Activated T-cell treated with anti-CD3 and anti-CD28 coated beads, Interleukin-2, amount 50 U/mL, for 24 hours (primary cell): ENCODE measurements around the gene SLC2A13.
A peak's percentile ranks its signal among the peaks of the same experiment; 100 is the strongest.
"Not testable (repeated sequence)": the region's sequence is repeated elsewhere in the genome, so short reads cannot be mapped to it uniquely, and the experiment has no call there.

Experiments
- DNase-seq: peaks from one replicate; pipeline ENCODE4 v3.0.0-alpha.2; 2020
- H3K27ac Mint-ChIP-seq: 2 replicates; pipeline ENCODE4 v1.8.0; 2020; ENCODE audit warnings: mild to moderate bottlenecking, mixed read lengths
- H3K27me3 Mint-ChIP-seq: 2 replicates; pipeline ENCODE4 v1.8.0; 2020; ENCODE audit warnings: mixed read lengths
- H3K36me3 Mint-ChIP-seq: 2 replicates; pipeline ENCODE4 v1.8.0; 2020; ENCODE audit warnings: low read depth, mixed read lengths
- H3K4me1 Mint-ChIP-seq: 2 replicates; pipeline ENCODE4 v1.8.0; 2020; ENCODE audit warnings: low read depth, mixed read lengths
- H3K4me3 Mint-ChIP-seq: 2 replicates; pipeline ENCODE4 v1.8.0; 2020; ENCODE audit warnings: mild to moderate bottlenecking, moderate library complexity, mixed read lengths
- H3K9me3 Mint-ChIP-seq: 2 replicates; pipeline ENCODE4 v1.8.0; 2020; ENCODE audit warnings: mixed read lengths

Gene SLC2A13

GRCh38 chr12:40034712-40035111 lies 71.2 kb downstream of the SLC2A13 start:
- no peaks in the 10 kb centered on the region for H3K27me3 Mint-ChIP-seq
- H3K36me3 Mint-ChIP-seq: no peaks in the 10 kb centered on the region
- peaks cover 3% of the 10 kb centered on the region for H3K4me1 Mint-ChIP-seq
- DNase-seq: no peak
- H3K9me3 Mint-ChIP-seq: no peaks in the 10 kb centered on the region
- no peak overlapping the region for H3K27ac Mint-ChIP-seq
- no peak overlapping the region for H3K4me3 Mint-ChIP-seq

- H3K27me3 Mint-ChIP-seq: no peaks in the 10 kb centered on the region
- H3K36me3 Mint-ChIP-seq: no peaks in the 10 kb centered on the region
- no peak for DNase-seq
- H3K4me3 Mint-ChIP-seq: no peak overlapping the region
- H3K4me1 Mint-ChIP-seq: no peaks in the 10 kb centered on the region
- H3K27ac Mint-ChIP-seq: no peak overlapping the region
- no peaks in the 10 kb centered on the region for H3K9me3 Mint-ChIP-seq
These were observed 71.7 kb downstream of the SLC2A13 start for GRCh38 chr12:40034156-40034555.

GRCh38 chr12:40033242-40033630 lies 72.6 kb downstream of the SLC2A13 start:
- Mint-ChIP-seq H3K4me3 (no peak overlapping the region), H3K4me1 (no peaks in the 10 kb centered on the region), H3K9me3 (no peaks in the 10 kb centered on the region), H3K27ac (no peak overlapping the region), H3K27me3 (no peaks in the 10 kb centered on the region), H3K36me3 (no peaks in the 10 kb centered on the region)
- no peak for DNase-seq

- Mint-ChIP-seq H3K27me3 (no peaks in the 10 kb centered on the region), H3K9me3 (no peaks in the 10 kb centered on the region), H3K4me1 (no peaks in the 10 kb centered on the region), H3K4me3 (no peak overlapping the region), H3K36me3 (no peaks in the 10 kb centered on the region), H3K27ac (no peak overlapping the region)
- no peak for DNase-seq
These were observed 73.2 kb downstream of the SLC2A13 start for GRCh38 chr12:40032433-40033241.

- H3K27me3 Mint-ChIP-seq: no peaks in the 10 kb centered on the region
- no peak overlapping the region for H3K4me3 Mint-ChIP-seq
- H3K4me1 Mint-ChIP-seq: no peaks in the 10 kb centered on the region
- no peak overlapping the region for H3K27ac Mint-ChIP-seq
- DNase-seq: no peak
- H3K9me3 Mint-ChIP-seq: no peaks in the 10 kb centered on the region
- H3K36me3 Mint-ChIP-seq: no peaks in the 10 kb centered on the region
These were observed 73.9 kb downstream of the SLC2A13 start for GRCh38 chr12:40031965-40032364.

- H3K4me3 Mint-ChIP-seq, H3K36me3 Mint-ChIP-seq, H3K27me3 Mint-ChIP-seq, H3K4me1 Mint-ChIP-seq, DNase-seq, H3K27ac Mint-ChIP-seq, H3K9me3 Mint-ChIP-seq: not testable (repeated sequence)
These were observed 74.9 kb downstream of the SLC2A13 start for GRCh38 chr12:40030970-40031369.

GRCh38 chr12:40028296-40028695 lies 77.6 kb downstream of the SLC2A13 start:
- Mint-ChIP-seq H3K9me3 (no peaks in the 10 kb centered on the region), H3K27ac (no peak overlapping the region), H3K27me3 (no peaks in the 10 kb centered on the region), H3K4me3 (no peak overlapping the region), H3K36me3 (no peaks in the 10 kb centered on the region), H3K4me1 (peaks cover 5% of the 10 kb centered on the region)
- no peak for DNase-seq

GRCh38 chr12:40022850-40023249 lies 83.0 kb downstream of the SLC2A13 start:
- no peak overlapping the region for H3K27ac Mint-ChIP-seq
- peaks cover 5% of the 10 kb centered on the region for H3K4me1 Mint-ChIP-seq
- H3K36me3 Mint-ChIP-seq: no peaks in the 10 kb centered on the region
- no peaks in the 10 kb centered on the region for H3K27me3 Mint-ChIP-seq
- no peak for DNase-seq
- H3K4me3 Mint-ChIP-seq: no peak overlapping the region
- H3K9me3 Mint-ChIP-seq: no peaks in the 10 kb centered on the region

- Mint-ChIP-seq H3K4me3 (no peak overlapping the region), H3K36me3 (no peaks in the 10 kb centered on the region), H3K4me1 (peaks cover 8% of the 10 kb centered on the region), H3K27me3 (no peaks in the 10 kb centered on the region), H3K27ac (no peak overlapping the region), H3K9me3 (no peaks in the 10 kb centered on the region)
- DNase-seq: no peak
These were observed 85.6 kb downstream of the SLC2A13 start for GRCh38 chr12:40020261-40020691.

- no peak overlapping the region for H3K27ac Mint-ChIP-seq
- H3K9me3 Mint-ChIP-seq: no peaks in the 10 kb centered on the region
- H3K4me1 Mint-ChIP-seq: peaks cover 18% of the 10 kb centered on the region
- no peaks in the 10 kb centered on the region for H3K36me3 Mint-ChIP-seq
- H3K4me3 Mint-ChIP-seq: no peak overlapping the region
- no peaks in the 10 kb centered on the region for H3K27me3 Mint-ChIP-seq
- DNase-seq: no peak
These were observed 88.4 kb downstream of the SLC2A13 start for GRCh38 chr12:40017488-40017887.

GRCh38 chr12:40016980-40017379 lies 88.9 kb downstream of the SLC2A13 start:
- no peak for DNase-seq
- Mint-ChIP-seq H3K4me1 (peaks cover 18% of the 10 kb centered on the region), H3K36me3 (no peaks in the 10 kb centered on the region), H3K27me3 (no peaks in the 10 kb centered on the region), H3K4me3 (no peak overlapping the region), H3K27ac (no peak overlapping the region), H3K9me3 (no peaks in the 10 kb centered on the region)

GRCh38 chr12:40015881-40016280 lies 90.0 kb downstream of the SLC2A13 start:
- H3K27me3 Mint-ChIP-seq: no peaks in the 10 kb centered on the region
- no peak for DNase-seq
- H3K27ac Mint-ChIP-seq: no peak overlapping the region
- H3K36me3 Mint-ChIP-seq: no peaks in the 10 kb centered on the region
- no peak overlapping the region for H3K4me3 Mint-ChIP-seq
- H3K4me1 Mint-ChIP-seq: peaks cover 27% of the 10 kb centered on the region
- H3K9me3 Mint-ChIP-seq: no peaks in the 10 kb centered on the region

GRCh38 chr12:40015345-40015744 lies 90.5 kb downstream of the SLC2A13 start:
- no peak overlapping the region for H3K4me3 Mint-ChIP-seq
- DNase-seq: no peak
- peaks cover 27% of the 10 kb centered on the region for H3K4me1 Mint-ChIP-seq
- no peaks in the 10 kb centered on the region for H3K9me3 Mint-ChIP-seq
- no peak overlapping the region for H3K27ac Mint-ChIP-seq
- no peaks in the 10 kb centered on the region for H3K27me3 Mint-ChIP-seq
- no peaks in the 10 kb centered on the region for H3K36me3 Mint-ChIP-seq

GRCh38 chr12:40013847-40014246 lies 92.0 kb downstream of the SLC2A13 start:
- Mint-ChIP-seq H3K36me3 (no peaks in the 10 kb centered on the region), H3K9me3 (no peaks in the 10 kb centered on the region), H3K27ac (peak overlapping the region; percentile 16), H3K4me3 (no peak overlapping the region), H3K27me3 (no peaks in the 10 kb centered on the region), H3K4me1 (peaks cover 27% of the 10 kb centered on the region)
- DNase-seq: no peak

- Mint-ChIP-seq H3K27me3 (no peaks in the 10 kb centered on the region), H3K36me3 (no peaks in the 10 kb centered on the region), H3K4me3 (no peak overlapping the region), H3K27ac (no peak overlapping the region), H3K9me3 (no peaks in the 10 kb centered on the region), H3K4me1 (peaks cover 27% of the 10 kb centered on the region)
- DNase-seq: no peak
These were observed 92.6 kb downstream of the SLC2A13 start for GRCh38 chr12:40013292-40013691.

- peaks cover 27% of the 10 kb centered on the region for H3K4me1 Mint-ChIP-seq
- no peaks in the 10 kb centered on the region for H3K36me3 Mint-ChIP-seq
- H3K4me3 Mint-ChIP-seq: no peak overlapping the region
These were observed 93.2 kb downstream of the SLC2A13 start for GRCh38 chr12:40012711-40013110.

More at GRCh38 chr12:40012711-40013110, 93.2 kb downstream of the SLC2A13 start:
- Mint-ChIP-seq H3K9me3 (no peaks in the 10 kb centered on the region), H3K27ac (no peak overlapping the region), H3K27me3 (no peaks in the 10 kb centered on the region)
- DNase-seq: no peak
